NB4 (cell line): ENCODE measurements around the gene TGFB3.
A peak's percentile ranks its signal among the peaks of the same experiment; 100 is the strongest.

Experiments
- DNase-seq: peaks from one replicate; pipeline ENCODE4 v3.0.0; 2010; ENCODE audit warnings: low read depth
- H3K4me3 ChIP-seq: one replicate; pipeline ENCODE4 v1.5.1; 2011; ENCODE audit warnings: mild to moderate bottlenecking, low read depth, low read length, moderate library complexity
- CTCF ChIP-seq: IDR thresholded peaks from one replicate; pipeline ENCODE4 v1.5.1; 2012; ENCODE audit warnings: low read depth, low read length
- MAX ChIP-seq: IDR thresholded peaks from 2 replicates; pipeline ENCODE4 v1.6.1; 2011; ENCODE audit warnings: low read depth, low read length
- MYC ChIP-seq: IDR thresholded peaks from 2 replicates; pipeline ENCODE4 v1.6.1; 2011; ENCODE audit warnings: low read depth, low read length
- POLR2A ChIP-seq: IDR thresholded peaks from 2 replicates; pipeline ENCODE4 v1.6.1; 2011; ENCODE audit warnings: mild to moderate bottlenecking; ENCODE audit not compliant: insufficient read length; ENCODE audit errors: extremely low read depth

The TGFB3 gene

GRCh38 chr14:75981426-75982265, at the start of gene TGFB3:
Gene TGFB3 (minus strand): TSS chr14:75981995. CDS start chr14:75980893, 1,102 bp downstream.
- TF ChIP-seq MAX (peak; percentile 27; the same call in 1 of the 2 replicates), MYC (0 out of 2 replicates have a peak, but pooled peaks have one; percentile 10), POLR2A (no peak), CTCF (no peak)
- H3K4me3 ChIP-seq, result peak within 1 kb of the TSS; percentile 46
- peak; percentile 55 for DNase-seq

- H3K4me3 ChIP-seq, result no peak overlapping the region
- no peak for TF ChIP-seq CTCF
- no peak for TF ChIP-seq MYC
- TF ChIP-seq POLR2A, result no peak
- DNase-seq, result no peak
These were observed 42.6 kb upstream of the TGFB3 start for GRCh38 chr14:76024211-76024907.

GRCh38 chr14:76023757-76024156, 42.0 kb upstream of the TGFB3 start:
- TF ChIP-seq POLR2A (no peak), MAX (no peak), CTCF (no peak), MYC (no peak)
- DNase-seq, result no peak
- H3K4me3 ChIP-seq, result no peak overlapping the region

GRCh38 chr14:76022991-76023390, 41.2 kb upstream of the TGFB3 start:
- H3K4me3 ChIP-seq, result no peak overlapping the region
- no peak for DNase-seq
- TF ChIP-seq MYC (no peak), MAX (no peak), POLR2A (no peak)

- TF ChIP-seq MYC (no peak), POLR2A (no peak), CTCF (no peak), MAX (no peak)
- no peak overlapping the region for H3K4me3 ChIP-seq
- no peak for DNase-seq
These were observed 37.9 kb upstream of the TGFB3 start for GRCh38 chr14:76019676-76020075.

- TF ChIP-seq MYC (no peak), MAX (no peak)
- no peak overlapping the region for H3K4me3 ChIP-seq
- no peak for DNase-seq
These were observed 33.9 kb upstream of the TGFB3 start for GRCh38 chr14:76015668-76016067.
